HL-60/S4 treated with retinoic acid at 250 ng/mL for 4 days and 3 days (cell line): ENCODE data around the gene NDOR1.
"Not testable (repeated sequence)": the region's sequence is repeated elsewhere in the genome, so short reads cannot be mapped to it uniquely, and the experiment has no call there.

Experiments
- in situ Hi-C: fragments of 300-500 bp; cut with MboI; formaldehyde crosslinking; loops from 2 replicates; pipeline ENCODE4 v1.7.0; 2022; ENCODE audit warnings: low sequenced_read_pairs

NDOR1 gene

DNA sequence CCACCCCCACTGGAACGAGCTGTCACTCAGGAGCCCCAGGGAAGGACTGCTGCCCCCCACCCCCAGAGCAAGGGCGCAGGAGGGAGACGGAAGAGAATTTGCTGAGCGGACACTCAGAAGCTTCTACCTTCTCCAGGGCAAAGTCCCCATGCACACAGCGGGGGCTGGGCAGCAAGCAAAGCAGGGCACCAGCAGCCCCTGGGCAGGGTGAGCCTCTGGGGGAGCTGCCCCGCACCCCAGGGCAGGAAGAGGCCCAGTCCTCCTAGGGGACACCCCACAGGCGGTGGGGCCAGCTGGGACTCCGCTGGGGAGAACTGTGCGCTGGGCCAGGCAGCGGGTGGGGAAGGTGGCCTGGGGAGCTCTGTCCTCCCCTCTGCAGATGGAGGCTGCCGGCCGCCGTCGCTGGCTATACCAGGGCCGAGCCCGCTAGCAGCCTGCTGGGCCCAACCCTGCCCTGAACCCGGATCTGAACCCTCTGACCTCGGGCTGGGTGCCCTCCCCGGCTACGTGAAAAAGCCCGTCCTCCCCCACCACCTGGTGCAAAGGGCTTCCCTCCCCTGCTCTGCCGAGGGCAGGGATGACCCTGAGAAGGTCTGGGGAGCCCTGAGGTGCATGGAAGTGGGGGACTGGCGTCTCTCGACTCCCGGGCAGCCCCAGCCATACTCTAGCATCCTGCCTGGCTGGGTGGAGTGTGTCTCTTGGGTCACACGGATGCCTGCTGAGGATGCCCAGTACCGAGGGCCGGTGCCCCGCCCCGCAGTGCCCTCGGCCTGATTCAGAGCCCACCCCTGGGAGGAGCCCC is 24.6 kb downstream of the NDOR1 start:
- in situ Hi-C loops = loop anchor here (5.0 kb wide), 1 partner anchor 108 kb away; no protein-coding TSS in a partner anchor

- in situ Hi-C loops = loop anchor here (5.0 kb wide), 1 partner anchor 109 kb away; no protein-coding TSS in a partner anchor
These were observed 25.3 kb downstream of the NDOR1 start, which contains the start of gene SLC34A3 for GRCh38 chr9:137230705-137231371. SLC34A3 (plus strand) TSS chr9:137230901; CDS start chr9:137231703, 802 bp downstream.

GRCh38 chr9:137231372-137232039 is 26.0 kb downstream of the NDOR1 start:
- in situ Hi-C loops = loop anchor here (5.0 kb wide), 1 partner anchor 109 kb away; no protein-coding TSS in a partner anchor

DNA sequence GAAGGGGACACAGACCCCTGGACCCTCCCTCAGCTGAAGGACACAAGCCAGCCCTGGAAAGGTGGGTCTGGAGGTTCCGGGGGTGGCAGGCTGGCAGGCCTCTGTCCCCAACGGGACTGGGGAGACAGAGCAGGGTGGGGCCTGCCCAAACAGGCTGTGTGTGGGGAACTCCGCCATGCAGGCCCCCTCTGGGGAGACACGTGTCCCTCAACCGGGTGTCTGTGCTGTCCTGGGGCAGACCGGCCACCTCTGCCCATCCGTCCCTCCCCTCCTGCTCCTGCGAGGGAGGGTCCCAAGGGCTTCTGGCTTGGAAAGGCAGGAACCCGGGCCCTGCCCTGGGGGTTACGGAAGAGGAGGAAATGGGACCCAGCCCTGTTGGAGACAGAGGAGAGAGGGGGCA is 26.6 kb downstream of the NDOR1 start:
- in situ Hi-C loops = loop anchor here (5.0 kb wide), 1 partner anchor 110 kb away; no protein-coding TSS in a partner anchor

GRCh38 chr9:137232510-137232909 is 27.0 kb downstream of the NDOR1 start:
- in situ Hi-C loops = loop anchor here (5.0 kb wide), 1 partner anchor 110 kb away; no protein-coding TSS in a partner anchor

DNA sequence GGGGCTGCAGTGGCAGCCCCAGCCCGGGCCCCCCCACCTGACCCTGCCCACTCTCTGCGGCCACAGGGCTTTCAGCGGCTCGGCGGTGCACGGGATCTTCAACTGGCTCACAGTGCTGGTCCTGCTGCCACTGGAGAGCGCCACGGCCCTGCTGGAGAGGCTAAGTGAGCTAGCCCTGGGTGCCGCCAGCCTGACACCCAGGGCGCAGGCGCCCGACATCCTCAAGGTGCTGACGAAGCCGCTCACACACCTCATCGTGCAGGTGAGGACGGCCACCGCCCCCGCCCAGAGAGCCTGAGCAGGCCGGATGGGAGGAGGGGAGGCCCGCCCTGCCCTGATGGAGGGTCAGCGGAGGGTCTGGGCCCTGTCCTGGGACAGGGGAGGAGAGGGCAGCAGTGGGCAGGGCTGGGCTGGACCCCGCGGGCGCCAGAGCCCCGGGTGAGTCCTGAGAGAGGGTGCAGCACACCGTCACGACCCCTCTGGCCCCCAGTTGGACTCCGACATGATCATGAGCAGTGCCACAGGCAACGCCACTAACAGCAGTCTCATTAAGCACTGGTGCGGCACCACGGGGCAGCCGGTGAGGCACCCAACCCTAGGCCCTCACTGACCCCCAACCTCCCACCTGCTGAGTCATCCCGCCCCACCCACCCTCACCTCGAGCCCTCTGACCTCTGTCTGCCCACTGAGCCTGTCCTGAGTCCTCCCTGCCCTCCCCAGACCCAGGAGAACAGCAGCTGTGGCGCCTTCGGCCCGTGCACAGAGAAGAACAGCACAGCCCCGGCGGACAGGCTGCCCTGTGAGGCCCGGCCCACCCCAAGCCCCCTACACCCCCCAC is 27.9 kb downstream of the NDOR1 start:
- in situ Hi-C loops = loop anchor here (5.0 kb wide), 1 partner anchor 111 kb away; no protein-coding TSS in a partner anchor

GRCh38 chr9:137234055-137234697 is 28.7 kb downstream of the NDOR1 start:
- in situ Hi-C loops = loop anchor here (5.0 kb wide), 1 partner anchor 112 kb away; no protein-coding TSS in a partner anchor

DNA sequence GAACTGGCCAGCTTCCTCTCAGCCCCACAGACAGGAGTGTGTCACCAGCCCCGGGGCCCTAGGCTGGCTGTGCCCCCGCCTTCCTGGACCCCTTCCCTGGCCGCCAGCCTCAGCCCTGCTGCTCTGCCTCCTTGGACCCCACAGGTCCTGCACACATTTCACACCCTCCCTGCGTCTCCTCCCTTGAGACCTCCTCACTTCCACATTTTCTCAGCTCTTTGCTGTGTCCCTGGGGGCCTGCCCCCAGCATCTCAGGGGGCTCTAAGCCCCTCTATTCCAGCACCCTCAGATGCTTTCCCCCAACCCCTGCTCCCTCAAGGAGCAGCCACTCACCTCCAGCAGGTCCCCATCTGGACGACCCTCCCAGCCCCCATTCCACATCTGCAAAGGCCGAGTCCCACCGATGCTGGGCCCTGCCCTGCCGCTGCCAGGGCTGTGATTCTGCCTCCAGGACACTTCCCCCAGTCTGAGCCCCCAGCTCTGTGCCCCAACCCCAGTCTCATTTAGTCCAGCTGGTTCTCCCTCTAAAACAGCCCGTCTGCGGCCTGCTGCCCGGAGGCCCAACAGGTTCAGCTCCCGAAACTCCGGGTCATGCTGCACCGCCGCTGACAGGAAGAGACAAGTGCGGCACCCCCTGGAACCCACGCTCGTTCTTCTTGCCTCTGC is 29.4 kb downstream of the NDOR1 start:
- in situ Hi-C loops = loop anchor here (5.0 kb wide), 1 partner anchor 113 kb away; no protein-coding TSS in a partner anchor

DNA sequence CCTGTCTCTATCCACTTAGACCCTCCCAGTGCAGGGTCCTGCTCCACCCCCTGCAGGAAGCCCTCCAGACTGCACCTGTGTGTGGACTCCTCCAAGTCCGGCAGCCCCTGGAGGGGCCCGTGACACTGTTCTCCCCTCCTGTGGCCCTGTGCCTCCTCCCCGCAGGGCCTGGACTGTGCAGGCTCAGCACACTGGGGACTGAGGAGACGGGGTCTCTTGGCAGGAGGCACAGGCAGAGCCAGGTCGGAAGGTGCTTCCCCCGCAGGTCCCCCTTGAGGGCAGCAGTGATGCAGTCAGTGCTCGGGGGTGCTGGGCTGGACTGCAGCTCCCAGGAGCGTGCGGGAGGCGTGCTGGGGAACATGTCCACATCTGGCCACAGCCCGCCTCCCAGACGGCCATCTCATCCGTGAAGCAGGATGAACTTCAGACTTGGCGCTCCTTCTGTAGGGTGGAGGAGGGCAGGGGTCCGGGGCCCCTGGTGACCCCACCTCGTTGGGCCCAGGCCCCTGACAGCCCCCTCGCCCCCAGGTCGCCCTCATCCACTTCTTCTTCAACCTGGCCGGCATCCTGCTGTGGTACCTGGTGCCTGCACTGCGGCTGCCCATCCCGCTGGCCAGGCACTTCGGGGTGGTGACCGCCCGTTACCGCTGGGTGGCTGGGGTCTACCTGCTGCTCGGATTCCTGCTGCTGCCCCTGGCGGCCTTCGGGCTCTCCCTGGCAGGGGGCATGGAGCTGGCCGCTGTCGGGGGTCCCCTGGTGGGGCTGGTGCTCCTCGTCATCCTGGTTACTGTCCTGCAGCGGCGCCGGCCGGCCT is 30.1 kb downstream of the NDOR1 start:
- in situ Hi-C loops = no loop called here

DNA sequence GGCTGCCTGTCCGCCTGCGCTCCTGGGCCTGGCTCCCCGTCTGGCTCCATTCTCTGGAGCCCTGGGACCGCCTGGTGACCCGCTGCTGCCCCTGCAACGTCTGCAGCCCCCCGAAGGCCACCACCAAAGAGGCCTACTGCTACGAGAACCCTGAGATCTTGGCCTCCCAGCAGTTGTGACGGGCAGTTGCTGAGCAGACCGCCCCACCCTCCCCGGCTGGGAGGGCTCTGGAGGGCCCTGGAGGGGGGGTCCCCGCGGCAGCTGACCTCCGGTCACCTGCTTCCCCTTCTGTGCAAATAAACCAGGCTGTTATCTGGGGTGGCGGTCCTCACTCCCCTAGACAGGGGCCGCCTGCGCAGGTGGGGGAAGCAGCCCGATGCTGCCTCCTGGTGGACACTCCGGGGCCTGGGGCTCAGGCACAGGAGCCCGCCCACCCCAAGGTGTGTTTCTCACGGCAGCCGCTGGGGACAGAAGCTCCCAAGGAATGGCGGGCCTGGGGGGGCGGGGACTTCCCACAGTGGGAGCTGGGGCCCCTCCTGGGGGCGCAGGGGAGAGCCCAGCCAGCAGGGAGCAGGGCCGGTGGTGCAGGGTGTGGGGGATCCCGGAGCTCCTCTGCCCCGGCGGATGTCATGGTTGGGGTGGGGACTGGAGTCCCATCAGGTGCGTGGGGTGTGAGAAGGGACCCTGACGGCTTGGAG is 30.9 kb downstream of the NDOR1 start:
- in situ Hi-C loops = no loop called here

DNA sequence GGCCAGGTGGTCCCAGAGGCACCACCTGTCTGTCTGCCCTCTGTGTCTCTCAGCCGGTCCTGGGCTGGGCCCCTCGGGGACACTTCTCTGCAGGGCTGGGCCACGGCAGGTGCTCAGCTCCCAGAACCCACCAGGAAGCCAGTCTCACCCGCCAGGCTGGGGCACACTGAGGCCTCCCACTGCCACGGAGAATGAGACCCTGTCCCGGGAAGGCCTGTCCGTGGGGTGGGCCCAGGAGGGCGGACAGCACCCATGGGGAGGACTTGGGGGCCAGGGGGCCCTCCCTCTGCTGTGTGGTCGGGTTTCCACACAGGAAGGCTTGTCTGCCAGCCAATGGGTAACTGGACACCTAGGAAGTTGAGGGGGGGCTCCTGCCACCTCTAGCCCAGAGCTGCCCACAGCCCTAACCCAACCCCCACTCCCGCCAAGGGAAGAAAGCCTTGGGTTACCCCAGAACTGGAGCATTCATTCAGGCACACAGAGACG is 31.5 kb downstream of the NDOR1 start:
- in situ Hi-C loops = no loop called here

GRCh38 chr9:137237759-137238726 is 32.5 kb downstream of the NDOR1 start:
- in situ Hi-C loops = no loop called here

DNA sequence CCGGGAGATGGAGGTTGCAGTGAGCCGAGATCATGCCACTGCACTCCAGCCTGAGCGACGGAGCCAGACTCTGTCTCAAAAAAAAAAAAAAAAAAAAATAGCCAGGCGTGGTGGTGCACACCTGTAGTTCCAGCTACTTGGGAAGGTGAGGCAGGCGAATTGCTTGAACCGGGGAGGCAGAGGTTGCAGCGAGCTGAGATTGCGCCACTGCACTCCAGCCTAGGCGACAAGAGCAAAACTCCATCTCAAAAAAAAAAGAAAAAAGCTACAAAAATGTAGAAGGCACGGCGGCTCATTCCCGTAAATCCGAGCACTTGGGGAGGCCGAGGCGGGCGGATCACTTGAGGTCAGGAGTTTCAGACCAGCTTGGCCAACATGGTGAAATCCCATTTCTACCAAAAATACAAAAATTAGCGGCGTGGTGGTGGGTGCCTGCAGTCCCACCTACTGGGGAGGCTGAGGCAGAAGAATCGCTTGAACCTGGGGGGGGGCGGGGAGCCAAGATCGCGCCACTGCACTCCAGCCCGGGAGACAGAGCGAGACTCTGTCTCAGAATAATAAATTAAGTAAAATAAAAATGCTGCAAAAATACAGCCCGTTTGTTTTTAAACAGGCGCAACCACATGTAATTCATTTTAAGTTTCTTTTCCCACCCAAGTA is 34.2 kb downstream of the NDOR1 start:
- in situ Hi-C loops = not testable (repeated sequence)

DNA sequence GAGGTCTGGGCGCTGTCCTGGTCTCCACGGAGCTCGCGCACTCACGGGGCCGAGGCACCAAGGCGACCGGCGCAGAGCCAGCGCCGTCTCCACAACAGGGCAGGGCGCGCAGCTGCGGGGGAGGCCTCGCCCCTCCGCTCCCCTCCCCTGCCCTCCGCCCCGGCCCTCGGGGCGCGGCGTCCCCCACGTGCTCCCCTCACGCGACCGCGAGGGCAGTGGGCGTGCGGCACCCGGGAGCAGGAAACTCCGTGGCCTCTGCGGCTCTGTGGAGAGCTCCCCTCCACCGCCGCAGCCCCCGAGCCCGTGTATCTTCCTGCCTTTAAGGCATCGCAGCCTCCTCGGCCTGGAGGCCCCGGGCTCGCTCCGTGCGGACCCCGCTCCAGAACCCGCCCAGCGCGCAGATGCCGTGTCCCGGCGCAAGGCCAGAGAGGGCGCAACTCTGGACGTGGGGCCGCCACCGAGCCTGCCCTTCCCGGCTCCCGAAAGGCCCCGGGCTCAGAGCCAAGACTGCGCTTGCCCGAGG is 34.9 kb downstream of the NDOR1 start:
- in situ Hi-C loops = no loop called here

DNA sequence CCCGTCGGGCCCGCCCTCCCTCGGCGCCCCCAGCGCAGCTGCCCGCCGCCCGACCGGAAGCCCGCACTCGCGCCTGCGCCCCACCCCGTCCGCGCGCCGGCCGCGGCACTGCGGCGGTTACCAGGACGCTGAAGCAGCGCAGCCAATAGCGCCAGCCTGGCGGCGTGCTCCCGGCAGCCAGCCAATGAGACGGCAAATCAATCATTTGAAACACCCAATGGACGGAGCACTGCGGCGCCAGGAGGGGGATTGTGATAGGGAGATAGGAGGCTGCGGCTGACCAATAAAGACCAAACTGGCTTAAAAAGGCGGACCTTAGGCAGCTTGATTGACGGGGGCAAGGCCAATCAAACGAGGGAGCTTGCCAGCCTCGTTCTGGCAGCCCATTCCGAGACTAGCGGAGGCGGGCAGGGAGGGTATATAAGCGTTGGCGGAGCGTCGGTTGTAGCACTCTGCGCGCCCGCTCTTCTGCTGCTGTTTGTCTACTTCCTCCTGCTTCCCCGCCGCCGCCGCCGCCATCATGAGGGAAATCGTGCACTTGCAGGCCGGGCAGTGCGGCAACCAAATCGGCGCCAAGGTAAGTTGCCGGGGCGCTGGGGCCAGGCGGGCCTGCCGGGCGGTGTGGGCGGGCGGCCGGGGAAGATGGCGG is 35.5 kb downstream of the NDOR1 start, which contains the start of gene TUBB4B:
Gene TUBB4B, plus strand, starts transcription at position 447 of the 649 bp plus-strand sequence. Its CDS starts 74 bp downstream, at position 521.
- in situ Hi-C loops = no loop called here
